HG03378 (cell line): Measurements from ENCODE around the gene TSR3.

Source experiments
- ATAC-seq: cut with Tn5 transposase; IDR thresholded peaks from one replicate; pipeline ENCODE4 v1.9.1; 2021; ENCODE audit warnings: mild to moderate bottlenecking, moderate library complexity; ENCODE audit not compliant: unreplicated experiment

The TSR3 gene

GRCh38 chr16:1351582-1352362 is at the start of gene TSR3, which contains the start of gene GNPTG:
Gene TSR3 (minus strand): TSS chr16:1351878. CDS start chr16:1351804, 74 bp downstream.
Gene GNPTG (plus strand): TSS chr16:1351931. CDS start chr16:1351966, 35 bp downstream.
- ATAC-seq = peak; percentile 36

GRCh38 chr16:1401061-1401757 is 49.5 kb upstream of the TSR3 start:
- ATAC-seq = no peak

- ATAC-seq = no peak
Observed at GRCh38 chr16:1398826-1399581, 47.3 kb upstream of the TSR3 start.

DNA sequence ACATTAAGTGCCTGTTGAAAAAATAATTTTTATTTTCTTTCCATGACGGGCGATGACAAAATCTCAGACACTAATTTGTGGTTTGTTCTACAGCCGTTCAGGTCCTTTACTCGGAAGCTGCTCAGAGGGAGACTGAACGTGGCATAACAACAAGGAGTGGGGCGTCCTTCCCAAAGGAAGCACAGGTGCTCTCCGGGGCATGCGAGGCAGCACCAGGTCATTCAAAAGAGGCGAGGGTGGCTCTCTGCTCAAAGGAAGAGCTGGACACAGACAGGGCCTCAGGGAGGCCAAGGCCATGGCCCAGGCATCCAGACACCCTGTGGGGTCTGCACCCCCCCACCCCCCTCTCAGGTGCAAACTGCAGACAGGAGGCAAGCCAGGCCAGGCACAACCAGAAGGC is 46.7 kb upstream of the TSR3 start:
- no peak for ATAC-seq

DNA sequence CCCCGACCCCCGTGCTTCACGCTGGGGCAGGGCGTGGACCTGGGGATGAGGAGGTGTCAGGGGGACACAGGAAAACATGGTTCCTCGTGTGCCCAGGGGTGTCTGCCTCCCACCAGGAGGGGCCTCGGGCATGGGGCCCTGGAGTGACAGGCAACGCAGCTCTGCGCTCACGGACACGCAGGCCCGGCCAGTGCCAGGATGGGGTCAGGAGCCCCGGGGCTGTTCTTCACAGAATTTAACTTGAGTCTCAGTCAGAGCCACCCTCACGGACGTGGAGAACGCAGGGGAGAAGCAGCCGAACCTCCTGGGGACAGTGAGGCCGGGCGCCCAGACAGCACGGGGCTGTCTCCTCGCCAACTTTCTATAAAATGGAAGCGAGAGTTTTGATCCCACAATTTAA is 46.1 kb upstream of the TSR3 start:
- ATAC-seq = no peak

GRCh38 chr16:1395444-1396031 is 43.9 kb upstream of the TSR3 start:
- no peak for ATAC-seq

- no peak for ATAC-seq
Observed at GRCh38 chr16:1394367-1394951, 42.8 kb upstream of the TSR3 start.

DNA sequence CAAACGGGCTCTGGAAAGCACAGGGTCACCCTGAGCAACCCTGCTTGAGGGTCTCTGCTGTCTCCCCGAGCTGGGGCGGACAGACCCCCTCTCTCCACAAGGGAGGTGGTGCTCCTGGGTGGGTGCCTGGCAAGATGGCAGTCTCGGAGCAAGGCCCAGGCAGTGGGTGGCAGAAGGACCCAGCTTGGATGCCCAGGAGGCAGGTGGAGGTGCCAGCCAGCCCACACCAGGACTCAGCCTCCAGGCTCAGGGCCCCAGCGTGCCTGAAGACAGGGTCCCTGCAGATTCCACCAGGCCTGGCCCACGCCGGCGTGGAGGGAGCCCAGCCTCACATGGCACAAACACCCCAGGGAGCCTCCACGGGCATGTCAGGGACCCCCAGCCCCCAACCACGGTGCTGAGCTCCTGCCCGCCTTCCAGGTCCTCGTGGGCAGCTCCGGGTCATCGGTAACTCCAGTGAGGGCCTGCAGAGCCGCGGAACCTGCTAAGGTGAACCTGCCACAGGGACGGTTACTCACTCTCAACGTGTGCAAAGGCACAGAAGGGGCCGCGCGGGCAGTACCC is 42.0 kb upstream of the TSR3 start:
- ATAC-seq = no peak

GRCh38 chr16:1392826-1393225 is 41.1 kb upstream of the TSR3 start:
- no peak for ATAC-seq

GRCh38 chr16:1390239-1390779 is 38.6 kb upstream of the TSR3 start:
- ATAC-seq = no peak

DNA sequence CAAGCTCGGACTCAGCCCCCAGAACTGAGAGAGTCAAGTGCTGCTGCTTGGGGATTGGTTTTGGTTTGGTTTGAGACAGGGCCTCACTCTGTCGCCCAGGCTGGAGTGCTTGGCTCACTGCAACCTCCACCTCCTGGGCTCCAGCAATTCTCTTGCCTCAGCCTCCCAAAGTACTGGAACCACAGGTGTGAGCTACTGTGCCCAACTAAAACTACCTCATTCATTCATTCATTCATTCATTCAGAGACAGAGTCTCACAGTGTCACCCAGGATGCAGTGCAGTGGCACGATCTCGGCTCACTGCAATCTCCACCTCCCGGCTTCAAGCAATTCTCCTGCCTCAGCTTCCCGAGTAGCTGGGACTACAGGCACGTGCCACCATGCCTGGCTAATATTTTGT is 38.1 kb upstream of the TSR3 start:
- no peak for ATAC-seq

DNA sequence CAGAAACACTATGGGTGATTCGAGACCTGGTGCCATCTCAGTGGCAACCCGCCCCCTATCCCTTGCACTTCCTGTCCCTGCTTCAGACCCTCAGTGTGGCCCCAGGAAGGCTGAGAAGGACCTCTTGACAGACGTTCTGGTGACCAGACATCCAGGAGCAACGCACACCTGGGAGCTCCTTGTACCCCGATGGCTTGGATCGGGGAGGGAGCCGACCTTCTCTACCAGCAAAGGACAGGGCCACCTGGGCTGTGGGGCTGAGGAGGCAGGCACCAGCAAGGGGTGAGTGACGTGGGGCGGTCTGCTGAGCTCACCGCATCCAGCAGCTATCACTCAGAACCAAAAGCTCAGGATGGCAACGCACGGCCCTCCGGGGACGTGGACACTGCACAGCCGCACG is 35.7 kb upstream of the TSR3 start:
- ATAC-seq = no peak

DNA sequence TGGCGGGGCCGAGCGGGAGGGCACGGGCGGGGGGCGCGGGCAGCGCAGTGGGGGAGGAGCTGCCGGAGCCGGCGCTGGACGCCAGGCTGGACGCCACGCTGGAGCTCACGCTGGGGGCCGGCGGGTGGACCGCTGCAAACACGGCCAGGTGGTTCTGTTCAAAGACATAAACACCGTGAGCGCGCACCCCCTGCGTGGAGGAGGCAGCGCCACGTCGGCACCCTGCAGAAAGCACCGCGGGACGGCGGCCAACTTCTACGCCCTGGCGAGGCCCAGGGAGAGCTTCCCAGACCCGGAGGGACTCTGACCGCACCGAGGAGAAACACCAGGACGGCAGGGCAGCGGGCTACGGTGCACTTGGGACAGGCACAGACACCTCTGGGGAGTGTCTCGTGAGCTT is 33.6 kb upstream of the TSR3 start:
- no peak for ATAC-seq

DNA sequence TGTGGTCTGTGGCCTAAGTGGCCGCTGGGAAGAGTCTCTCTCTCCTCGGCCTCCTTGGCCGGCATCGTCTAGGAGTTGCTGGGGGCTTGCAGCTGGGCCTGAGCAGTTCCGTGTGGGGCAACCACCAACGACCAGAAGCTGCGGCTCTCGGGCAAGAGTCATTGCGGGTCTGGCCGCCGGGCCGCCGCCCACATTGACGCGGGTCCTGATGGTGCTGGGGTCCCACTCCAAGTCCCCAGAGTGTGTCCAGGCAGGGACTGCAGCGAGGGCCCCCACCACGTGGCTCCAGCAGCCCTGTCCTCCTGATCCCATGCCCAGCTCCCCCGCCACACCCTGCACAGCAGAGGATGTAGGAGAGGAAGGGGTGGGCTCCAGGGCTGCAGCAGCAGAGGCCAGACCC is 31.9 kb upstream of the TSR3 start:
- ATAC-seq = no peak

DNA sequence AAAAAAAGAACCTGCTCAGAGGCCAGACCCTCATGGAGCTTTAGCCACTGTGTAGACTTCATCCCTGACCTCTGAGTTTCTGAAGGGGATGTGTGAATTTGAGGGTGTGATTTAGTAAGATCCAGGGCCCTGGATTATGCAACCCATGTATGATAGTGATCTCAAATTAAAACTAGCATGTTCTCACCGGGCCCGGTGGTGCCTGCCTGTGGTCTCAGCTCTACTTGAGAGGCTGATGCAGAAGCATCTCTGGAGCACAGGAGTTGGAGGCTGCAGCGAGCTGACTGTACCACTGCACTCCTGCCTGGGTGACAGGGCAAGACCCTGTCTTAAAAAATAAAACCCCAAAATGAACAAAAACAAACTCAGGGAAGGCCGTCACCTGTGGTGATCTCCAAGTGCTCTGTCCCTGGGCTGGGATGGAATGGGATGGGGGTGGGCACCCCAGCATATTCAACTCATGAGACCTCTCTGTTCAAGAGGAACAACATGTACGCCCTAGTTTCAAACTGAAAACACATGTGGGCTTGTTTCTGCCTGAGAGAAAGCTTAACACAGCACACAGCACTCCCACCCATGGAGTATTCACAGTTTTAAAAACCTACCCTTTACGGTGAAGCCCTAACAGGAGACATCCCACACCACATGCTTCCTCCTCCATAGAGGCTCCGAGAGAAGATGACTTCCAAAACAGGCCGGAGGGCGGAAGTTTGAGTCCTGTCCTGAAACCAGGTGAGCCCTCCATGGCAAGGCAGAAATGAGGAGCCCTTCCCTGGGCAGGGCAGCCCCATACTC is 30.1 kb upstream of the TSR3 start:
- no peak for ATAC-seq

DNA sequence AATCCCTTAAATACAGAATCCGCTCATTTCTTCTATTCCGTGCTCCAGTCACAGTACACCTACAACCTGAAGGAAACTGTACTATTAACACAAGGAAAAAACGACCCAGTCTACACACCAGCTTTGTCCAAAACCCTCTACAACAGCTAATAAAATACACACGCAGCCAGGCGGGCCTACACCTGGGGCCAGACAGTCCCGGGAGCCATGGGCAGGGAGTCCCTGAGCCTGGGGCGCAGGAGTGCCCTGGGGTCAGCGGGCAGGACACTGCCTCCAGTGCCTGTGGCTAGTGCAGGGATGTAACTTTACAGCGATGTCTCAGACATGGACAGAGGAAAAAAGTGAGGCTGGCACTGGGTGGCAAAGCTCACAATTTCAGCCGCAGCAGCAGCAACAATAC is 28.5 kb upstream of the TSR3 start:
- ATAC-seq = no peak

DNA sequence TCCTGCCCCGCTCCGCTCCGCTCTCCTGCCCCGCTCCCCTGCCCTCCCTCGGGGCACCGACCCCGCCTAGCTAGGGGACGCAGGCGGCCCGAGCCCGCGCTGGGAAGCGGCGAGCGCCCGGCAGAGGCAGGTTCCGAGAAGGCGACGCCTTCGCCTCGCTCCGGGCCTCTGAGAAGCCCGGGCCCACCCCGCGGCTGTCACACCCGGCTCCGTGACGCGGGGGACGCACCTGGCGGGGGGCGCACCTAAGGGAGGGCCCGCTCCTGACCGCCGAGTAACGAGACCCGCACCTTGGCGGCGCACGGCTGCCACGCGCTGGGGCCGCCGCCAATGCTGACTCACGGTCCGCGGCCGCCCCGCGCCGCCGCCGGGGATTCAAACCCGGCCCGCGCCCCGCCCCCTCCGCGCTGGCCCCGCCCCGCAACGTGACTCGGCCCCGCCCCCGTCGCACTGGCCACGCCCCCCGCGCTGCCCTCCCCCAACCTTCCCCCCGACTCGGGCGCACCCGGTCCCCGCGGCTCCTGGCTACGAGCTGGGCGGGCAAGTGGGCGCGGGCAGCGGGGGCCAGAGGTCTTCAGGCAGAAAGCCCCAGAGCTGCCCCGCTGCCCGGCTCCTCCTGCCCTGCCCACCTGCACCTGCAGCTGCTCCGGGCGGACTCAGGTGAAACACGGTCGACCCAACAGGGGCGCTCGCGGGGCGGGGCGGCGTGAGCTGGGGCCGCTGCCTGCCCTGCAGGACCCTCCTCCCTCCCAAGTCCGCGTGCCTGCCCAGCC is 27.8 kb upstream of the TSR3 start:
- ATAC-seq = no peak

GRCh38 chr16:1378804-1379303 is 27.2 kb upstream of the TSR3 start:
- no peak for ATAC-seq
